HG03575 (cell line): Measurements from ENCODE around the gene GOLGA5.
"Not testable (repeated sequence)": the region's sequence is repeated elsewhere in the genome, so short reads cannot be mapped to it uniquely, and the experiment has no call there.

ENCODE experiments used
- ATAC-seq: cut with Tn5 transposase; IDR thresholded peaks from one replicate; pipeline ENCODE4 v1.9.1; 2021; ENCODE audit not compliant: unreplicated experiment, insufficient number of reproducible peaks, low FRiP score; ENCODE audit errors: extremely low read depth

GOLGA5 gene

DNA sequence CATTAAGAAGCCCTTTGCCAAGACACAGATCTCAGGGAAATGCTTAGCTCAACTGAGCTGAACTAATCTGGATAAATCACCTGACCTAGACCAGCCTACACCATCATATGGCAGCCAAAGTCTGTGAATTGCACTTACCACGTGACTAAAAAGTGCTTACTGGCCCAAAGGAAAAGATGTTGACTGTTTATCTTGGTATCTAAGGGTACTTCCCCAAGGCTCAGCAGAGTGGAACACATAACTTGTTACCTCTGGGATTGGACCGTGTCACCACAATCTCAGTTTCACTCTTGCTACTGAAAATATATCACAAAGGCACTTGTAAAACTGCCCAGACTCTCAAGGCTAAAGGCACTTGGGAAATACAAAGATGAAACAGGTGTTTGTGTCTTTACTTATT lies 18.8 kb upstream of the GOLGA5 start:
- ATAC-seq = peak; percentile 86

DNA sequence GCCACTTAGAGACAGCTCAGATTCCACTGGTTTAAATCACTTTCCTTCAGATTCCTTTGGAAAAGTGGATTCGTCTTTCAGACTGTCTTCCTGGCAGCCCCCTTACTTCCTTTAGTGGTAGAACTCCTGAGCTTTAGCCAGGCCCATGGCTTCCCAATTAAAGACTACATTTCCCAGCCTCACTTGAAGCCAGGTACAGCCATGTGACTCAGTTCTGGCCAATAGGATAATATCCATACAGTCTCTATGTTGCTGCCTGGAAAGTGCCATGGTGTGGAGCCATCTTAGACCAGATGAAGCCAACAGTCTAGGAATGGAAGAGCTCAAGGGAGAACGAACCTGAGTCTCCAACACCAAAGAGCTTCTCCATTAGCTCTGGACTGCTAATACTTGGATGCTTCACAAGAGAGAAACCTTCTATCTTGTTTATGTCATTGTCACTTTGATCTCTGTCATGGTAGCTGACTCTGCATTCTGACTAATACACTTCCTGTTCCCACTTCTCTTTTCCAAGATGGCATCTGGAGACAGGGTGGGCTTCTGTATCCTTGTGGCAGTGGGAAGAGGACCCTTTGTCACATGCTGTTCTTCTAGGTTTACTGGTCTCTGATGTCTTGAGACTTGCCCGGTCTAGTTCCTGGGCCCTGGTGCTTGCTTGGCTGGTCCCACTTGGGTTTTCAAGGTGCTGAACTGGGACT lies 15.1 kb upstream of the GOLGA5 start:
- ATAC-seq = not testable (repeated sequence)

DNA sequence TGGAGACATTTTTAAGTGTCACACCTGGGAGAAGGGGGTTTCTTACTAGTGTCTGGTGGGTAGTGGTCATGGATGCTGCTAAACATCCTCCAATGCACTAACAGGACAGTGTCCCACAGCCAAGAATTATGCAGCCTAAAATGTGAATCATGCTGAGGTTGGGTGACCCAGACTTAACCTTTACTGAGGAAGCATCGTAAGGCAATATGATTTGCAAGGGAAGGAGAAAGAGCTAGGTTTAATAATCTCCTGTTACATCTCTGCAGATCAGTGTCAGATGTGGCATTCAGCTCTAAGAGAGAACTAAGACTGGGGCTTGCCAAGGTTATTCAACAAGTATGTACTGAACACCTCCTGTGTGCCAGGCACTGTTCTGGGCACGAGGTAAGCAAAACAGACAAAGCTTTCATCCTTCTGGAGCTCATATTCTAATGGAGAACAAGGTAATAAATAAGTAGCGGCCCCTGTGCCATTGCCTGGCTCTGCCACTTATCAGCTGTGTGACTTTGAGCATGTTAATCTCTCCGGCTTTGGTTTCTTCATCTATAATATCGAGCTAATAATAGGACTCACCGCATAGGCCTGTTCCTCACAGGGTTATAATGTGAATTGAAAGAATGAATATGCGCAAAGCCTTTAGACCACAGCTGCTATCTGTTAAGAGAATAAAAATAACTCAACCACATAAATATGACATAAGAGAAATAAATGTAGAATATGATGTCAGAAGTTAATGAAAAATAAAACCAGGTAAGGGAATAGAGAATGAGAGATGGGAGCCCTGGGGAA lies 13.5 kb upstream of the GOLGA5 start:
- no peak for ATAC-seq

DNA sequence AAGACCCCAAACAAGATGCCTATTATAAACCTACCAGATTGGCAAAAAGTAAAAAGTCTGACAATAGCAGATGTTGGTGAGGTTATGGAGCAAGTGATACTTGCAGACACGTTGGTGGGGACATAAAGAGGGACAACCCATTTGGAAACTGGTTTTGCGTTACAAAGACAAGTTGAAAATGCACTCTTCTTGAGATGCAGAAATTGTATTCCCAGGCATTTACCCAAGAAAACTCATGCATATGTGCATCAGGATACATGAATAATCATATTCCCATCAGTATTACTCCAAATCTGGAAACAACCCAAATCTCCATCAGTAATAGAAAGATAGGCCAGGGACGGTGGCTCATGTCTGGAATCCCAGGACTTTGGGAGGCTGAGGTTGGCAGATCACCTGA lies 12.8 kb upstream of the GOLGA5 start:
- ATAC-seq = no peak

DNA sequence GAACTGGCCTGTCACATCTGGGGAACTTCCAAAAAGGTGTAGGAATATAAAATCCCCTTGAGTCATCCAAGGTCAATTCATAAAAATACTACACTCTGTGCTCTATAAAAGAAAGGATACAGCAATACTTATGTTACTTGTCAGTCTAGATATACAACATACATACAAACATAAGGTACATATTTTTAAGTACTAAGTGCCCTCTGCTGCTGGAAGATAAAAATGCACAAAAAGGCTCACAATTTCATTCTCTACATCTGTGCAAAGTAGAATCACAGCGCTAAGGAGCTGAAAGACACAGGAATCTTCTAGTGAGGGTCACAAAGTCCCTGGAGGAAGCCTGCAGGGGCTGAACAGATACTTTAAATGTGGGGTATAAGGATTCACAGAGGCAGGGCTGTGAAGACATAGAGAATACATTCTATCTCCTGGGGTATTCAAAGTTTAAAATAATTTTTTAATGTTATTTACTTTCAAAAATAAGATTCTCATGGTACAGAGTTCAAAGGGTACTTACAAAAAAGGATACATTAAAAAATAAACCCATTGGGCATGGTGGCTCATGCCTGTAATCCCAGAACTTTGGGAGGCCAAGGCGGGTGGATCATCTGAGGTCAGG lies 10.2 kb upstream of the GOLGA5 start:
- no peak for ATAC-seq

DNA sequence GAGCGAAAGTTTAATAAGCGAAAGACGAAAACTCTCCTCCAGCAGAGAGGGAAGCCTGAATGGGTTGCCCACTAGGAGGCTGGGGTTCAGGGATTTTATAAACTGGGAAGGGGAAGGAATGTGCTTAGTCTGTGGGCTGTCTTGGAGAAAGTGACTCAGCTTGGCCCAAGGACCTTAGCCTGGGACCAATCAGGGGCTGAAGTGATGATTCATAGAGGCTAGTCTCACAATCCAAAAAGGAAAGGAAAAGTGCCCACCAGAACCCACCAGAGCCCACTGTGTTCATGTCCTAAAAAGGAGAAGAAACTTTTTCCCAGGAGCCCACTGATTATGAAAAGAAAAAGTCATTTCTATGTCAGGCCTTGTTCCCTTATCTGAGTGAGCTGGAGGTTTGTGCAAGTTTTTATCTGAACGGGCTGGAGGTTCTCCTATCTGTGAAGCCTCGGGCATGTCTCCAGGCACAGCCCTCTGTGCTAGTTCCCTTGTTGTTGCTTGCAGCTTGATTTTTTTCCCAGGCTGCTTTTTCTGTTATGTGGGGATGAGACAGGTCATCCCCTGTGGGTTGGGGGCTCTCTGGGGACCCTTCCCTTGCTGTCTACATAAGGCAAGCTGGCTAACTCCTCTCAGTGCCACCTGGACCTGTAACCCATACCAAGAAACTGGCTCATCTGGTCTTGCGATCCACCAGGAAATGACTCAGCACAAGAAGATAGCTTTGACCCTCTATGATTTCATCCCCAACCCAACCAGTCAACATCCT lies 8.3 kb upstream of the GOLGA5 start:
- no peak for ATAC-seq

DNA sequence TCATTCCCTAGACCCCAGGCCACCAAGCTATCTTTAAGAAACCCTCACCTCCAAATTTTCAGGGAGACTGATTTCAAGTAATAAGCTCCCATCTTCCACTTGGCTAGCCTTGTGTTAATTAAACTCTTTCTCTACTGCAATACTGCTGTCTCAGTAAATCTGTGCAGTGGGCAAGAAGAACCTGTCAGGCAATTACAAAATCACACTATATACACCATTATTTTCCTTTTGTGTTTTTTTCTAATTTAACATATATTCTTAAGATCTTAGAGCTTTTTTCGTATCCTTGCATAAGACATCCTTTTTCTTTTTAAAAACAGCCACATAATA lies 7.7 kb upstream of the GOLGA5 start:
- no peak for ATAC-seq

DNA sequence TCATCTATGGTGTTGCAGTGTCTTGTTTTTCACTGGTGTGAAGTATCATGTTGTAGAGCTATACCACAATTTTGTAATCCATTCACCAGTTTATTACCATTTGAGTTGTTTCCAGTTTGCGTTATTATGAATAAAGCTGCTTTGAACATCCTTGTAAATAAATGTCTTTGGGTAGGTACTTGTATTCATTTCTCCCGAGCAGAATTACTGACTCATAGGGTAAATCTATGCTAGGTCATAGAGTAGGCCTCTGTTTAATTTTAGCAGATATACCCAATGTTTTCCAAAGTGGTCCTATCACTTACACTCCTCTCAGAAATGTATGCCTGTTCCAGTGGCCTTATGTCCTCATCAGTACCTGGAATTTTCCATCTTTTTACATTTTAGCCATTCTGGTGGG lies 6.6 kb upstream of the GOLGA5 start:
- ATAC-seq = no peak

DNA sequence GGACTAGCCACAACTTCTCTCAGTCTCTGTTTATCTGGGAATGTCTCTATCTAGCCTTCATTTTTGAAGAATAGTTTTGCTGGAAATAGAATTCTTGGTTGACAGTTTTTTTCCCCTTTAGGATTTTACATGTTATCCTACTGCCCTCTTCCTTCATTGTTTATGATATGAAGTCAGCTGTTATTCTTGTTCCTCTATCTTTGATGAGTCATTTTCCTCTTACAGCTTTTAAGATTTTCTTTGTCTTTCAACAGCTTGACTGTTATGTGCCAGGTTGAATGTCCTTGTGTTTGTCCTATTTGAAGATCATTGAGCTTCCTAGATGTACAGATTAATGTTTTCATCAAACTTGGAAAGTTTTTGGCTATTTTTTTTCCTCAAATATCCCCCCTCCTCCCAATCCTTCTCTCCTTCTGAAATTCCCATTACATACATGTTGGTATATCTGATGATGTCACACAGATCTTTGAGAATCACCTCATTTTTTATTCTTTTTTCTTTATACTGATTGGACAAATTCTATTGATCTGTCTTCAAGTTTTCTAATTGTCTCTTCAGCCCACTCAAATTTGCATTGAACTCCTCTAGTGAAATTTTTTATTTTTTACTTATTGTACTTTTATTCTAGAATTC lies 4.5 kb upstream of the GOLGA5 start:
- ATAC-seq = no peak

DNA sequence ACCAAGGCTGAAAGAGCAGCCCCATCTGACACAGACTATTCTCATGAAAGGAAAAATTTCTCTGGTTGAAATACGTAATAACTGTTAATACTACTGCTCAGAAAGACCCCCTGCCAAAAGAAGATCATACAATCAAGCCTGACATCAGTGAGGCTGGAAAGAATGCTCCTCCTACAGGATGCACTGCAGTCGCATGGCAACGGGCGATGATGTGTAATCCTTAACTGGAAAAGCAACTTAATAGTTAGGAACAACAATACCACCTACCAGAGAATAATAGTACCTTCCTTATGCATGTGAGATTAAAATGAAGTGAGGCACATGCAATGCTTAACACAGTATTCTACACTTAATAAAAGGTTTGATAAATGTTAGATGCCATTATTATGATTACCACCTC lies 1.2 kb upstream of the GOLGA5 start:
- ATAC-seq = no peak

DNA sequence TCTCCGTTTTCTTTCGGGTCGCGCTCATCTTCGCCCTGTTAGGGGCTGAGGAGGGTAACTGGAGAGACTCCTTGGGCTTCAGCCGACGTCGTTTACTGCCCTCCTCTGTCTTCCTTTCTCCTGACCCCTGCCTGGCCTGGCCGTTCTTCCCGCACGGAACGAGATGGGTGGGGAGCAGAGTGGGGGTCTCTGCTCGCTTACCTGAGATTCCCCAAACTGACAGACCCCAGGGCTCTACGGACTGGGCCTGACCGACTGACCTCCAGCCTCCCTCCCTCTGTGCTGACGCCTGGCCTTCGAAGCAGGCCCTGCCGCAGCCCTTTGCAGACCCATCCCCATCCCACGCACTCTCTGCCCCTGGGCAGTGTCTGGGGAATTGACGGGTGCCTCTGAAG lies 439 bp downstream of the GOLGA5 start:
- no peak for ATAC-seq

DNA sequence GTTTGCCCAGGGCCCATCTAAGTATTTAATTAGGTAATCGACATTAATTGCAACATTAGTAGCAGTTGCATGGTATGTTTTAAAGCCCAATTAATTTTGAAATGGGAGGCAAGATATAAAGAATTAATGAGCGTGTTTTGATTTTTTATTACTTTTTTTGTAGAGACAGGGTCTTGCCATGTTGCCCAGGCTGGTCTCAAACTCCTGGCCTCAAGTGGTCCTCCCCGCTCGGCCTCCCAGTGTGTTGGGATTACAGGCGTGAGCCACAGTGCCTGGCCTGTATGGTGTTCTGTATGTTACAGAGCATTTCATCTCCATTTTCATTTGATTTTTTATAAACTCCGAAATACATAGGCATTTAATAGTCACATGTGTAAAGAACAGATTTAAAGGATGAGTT lies 856 bp downstream of the GOLGA5 start:
- ATAC-seq = no peak

DNA sequence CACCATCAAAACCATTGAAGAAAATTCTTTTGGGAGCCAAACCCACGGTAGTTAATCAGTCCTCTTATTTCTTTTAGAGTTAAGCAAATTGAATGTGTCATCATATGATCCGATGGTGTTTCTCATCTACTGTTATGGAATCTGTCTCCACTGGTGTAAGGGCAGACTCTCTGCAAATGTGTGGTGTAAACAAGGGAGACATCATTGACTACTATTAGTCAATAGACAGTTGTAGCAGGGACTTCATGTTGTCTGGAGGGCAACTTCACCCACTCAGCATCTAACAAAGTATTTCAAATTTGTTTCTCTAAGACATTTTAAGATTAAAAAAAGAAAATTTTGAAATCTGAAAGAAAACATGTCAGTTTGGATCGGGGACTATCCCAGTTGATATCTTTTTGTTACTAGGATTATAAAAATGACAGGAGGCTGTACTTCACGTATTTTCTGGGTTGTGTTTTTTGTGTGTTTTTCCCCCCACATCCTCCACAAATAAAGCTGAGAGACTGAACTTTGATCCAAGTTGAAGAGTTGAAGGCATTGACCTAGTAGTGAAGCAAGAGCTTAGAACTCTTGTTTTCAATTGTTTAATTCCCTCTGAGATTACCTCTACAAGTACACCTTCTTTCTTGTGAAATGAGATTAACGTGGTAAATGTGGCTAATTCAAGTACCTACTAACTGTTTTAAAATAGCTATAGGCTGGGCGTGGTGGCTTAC lies 4.0 kb downstream of the GOLGA5 start:
- no peak for ATAC-seq

DNA sequence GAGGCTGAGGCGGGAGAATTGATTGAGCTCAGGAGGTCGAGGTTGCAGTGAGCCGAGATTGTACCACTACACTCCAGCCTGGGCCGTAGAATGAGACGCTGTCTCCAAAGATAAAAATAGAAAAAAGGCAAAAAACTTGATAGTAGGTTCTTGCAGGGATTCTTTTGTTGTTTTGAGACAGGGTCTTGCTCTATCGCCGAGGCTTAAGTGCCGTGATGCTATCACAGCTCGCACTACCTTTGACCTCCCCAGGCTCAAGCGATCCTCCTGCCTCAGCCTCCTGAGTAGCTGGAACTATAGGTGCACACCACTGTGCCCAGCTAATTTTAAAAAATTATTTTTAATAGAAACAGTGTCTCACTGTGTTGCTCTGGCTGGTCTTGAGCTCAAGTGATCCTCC lies 4.7 kb downstream of the GOLGA5 start:
- ATAC-seq = no peak

DNA sequence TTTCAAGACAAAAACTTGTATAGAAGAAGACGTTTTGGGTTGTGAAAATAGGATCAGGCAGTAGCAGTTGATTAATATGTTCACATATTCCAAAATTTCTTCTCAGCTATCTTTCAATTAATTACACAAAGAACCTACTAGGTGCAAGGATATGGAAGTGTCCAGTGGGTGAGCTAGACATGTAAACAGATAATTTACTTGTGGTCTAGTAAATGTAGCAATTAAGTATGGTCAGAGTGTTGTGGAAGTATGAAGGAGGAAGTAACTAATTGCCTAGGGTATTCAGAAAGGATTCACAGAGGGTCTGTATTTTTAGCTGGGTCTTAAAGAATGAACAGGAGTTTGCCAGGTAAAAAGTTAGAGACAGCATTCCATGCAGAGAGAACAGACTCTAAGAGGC lies 5.9 kb downstream of the GOLGA5 start:
- ATAC-seq = no peak

DNA sequence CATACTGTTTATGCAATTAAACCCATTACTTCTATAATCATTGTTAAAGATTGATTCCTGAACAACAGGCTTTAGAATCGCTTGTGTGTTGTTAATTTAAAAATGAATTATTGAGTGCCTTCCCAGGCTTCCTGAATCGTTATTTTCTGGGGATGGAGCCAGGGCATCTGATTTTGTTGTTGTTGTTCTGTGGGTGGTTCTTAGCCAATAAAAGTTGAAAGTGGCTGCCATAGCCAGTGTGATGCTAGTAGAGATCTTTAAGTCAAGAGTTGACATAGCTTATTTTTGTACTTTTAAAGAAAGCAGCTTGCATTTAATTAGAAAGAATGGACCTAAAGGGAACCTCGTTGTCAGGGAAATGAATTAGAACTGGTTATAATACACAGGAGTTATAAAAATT lies 6.4 kb downstream of the GOLGA5 start:
- no peak for ATAC-seq

DNA sequence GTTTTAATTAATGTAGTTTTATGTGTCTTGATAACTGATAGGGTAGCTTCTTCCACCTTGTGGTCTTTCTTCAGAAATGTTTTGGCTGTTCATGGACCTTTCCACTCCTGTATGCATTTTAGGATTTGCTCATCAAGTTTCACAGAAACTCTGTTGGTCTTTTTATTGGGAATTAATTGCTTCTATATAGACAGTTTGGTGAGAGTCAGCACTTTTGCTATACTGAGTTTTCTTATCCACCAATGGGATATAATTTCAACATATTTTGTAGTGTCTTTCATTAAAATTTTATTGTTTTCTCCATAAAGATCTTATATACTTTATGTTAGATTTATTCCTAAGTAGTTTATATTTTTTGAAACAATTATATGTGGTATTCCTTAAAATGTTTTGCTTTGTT lies 7.8 kb downstream of the GOLGA5 start:
- ATAC-seq = no peak

DNA sequence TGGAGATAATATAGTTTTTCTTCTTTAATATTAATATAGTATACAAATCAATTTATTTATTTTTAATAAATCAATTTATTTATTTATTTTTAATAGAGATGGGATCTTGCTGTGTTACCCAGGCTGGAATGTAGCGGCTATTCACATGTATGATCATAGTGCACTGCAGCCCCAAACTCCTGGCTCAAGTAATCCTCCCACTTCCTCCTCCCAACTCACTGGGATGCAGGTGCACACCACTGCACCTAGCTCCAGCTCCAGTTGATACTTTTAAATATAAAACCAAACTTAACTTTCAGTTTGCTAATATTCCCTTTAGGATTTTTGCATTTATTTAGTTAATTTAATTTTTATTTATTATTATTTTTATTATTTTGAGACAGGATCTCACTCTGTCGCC lies 8.6 kb downstream of the GOLGA5 start:
- no peak for ATAC-seq

DNA sequence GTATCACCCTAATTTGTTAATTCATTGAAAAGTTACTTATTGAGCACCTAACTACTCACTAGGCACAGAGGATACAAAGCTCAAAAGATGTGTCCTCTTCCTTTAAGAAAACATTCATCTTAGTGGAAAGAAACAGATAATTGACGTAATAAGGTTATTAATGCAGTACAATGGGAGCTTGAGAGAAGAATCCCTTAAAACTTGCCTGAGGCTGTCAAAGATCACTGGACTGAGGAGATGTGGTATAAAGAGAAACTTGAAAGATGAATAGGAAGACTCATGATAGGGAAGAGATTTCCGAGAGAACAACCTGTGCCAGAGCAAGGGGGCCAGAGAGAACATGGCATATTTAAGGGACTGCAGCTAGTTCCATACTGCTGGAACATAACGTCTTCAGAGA lies 19.1 kb downstream of the GOLGA5 start:
- ATAC-seq = no peak
